Heart left ventricle (tissue), 16 donors: ENCODE results near the gene DLG1. TPM values are rescaled to one million over a fixed set of nuclear protein-coding genes. Genes with fewer than 3 reads are reported as not detected.
"Not testable (repeated sequence)": the region's sequence is repeated elsewhere in the genome, so short reads cannot be mapped to it uniquely, and the experiment has no call there.

Experiments used
- ATAC-seq, 4 donors: fragments of 200-7000 bp; cut with Tn5 transposase; one replicate each; pipeline ENCODE4 v1.9.1; 2020 to 2022; ENCODE audit warnings: moderate library complexity in 4 of 4, mild to moderate bottlenecking in 3 of 4, moderate number of reproducible peaks in 1 of 4
- DNase-seq, 5 donors: peaks; one replicate each; pipeline ENCODE4 v3.0.0-alpha.2; 2020
- H3K27ac ChIP-seq, 12 donors: fragments of 200-600 bp; sonication (generic) in 4 of 12; one replicate each; pipeline versions ENCODE4 v1.5.0 to v1.8.0; 2016 to 2022; ENCODE audit warnings: mild to moderate bottlenecking in 2 of 12
- H3K27me3 ChIP-seq, 9 donors: fragments of 200-600 bp; sonication (generic) in 2 of 9; one replicate each; pipeline versions ENCODE4 v1.5.1 to v1.8.0; 2016 to 2022; ENCODE audit warnings: mild to moderate bottlenecking in 3 of 9
- H3K36me3 ChIP-seq, 9 donors: fragments of 200-600 bp; sonication (generic) in 2 of 9; one replicate each; pipeline versions ENCODE4 v1.5.0 to v1.8.0; 2018 to 2022; ENCODE audit warnings: mild to moderate bottlenecking in 2 of 9
- H3K4me1 ChIP-seq, 12 donors: fragments of 200-600 bp; sonication (generic) in 4 of 12; one replicate each; pipeline versions ENCODE4 v1.5.0 to v1.8.0; 2016 to 2022; ENCODE audit warnings: mild to moderate bottlenecking in 3 of 12
- H3K4me3 ChIP-seq, 12 donors: fragments of 200-600 bp; sonication (generic) in 4 of 12; one replicate each; pipeline versions ENCODE4 v1.5.0 to v1.8.0; 2017 to 2022; ENCODE audit warnings: mild to moderate bottlenecking in 9 of 12, moderate library complexity in 4 of 12
- H3K9me3 ChIP-seq, 12 donors: fragments of 200-600 bp; sonication (generic) in 4 of 12; one replicate each; pipeline versions ENCODE4 v1.5.0 to v1.8.0; 2016 to 2022; ENCODE audit warnings: mild to moderate bottlenecking in 1 of 12
- CTCF ChIP-seq, 12 donors: fragments of 200-600 bp; sonication (generic) in 4 of 12; IDR thresholded peaks; one replicate each; pipeline versions ENCODE4 v1.5.0 to v1.8.0; 2018 to 2022; ENCODE audit warnings: antibody characterized with exemption in 12 of 12, mild to moderate bottlenecking in 5 of 12
- POLR2A ChIP-seq, 2 donors: fragments of 450-650 bp; IDR thresholded peaks; one replicate each; pipeline ENCODE4 v1.6.1; 2017; ENCODE audit warnings: antibody characterized with exemption in 2 of 2, mild to moderate bottlenecking in 2 of 2, moderate library complexity in 2 of 2
- WGBS, 4 donors: extraction: QIAGEN DNeasy Blood & Tissue Kit in 2 of 4; methylation state at CpG; one replicate each; pipeline versions ENCODE4 v1.1.5 to v1.1.7; 2013 to 2018; 5-methylcytosine and 5-hydroxymethylcytosine counted together
- intact Hi-C, 10 donors: fragments of 100-400 bp; cut with DNase I; formaldehyde crosslinking; loops; one replicate each; pipeline versions ENCODE4 v1.11.1 to v1.14.2; 2022
- polyA plus RNA-seq, 2 donors: library from polyadenylated mRNA; stranded (reverse); fragments of 200-250 nt; gene quantifications; one replicate each; pipeline ENCODE4 v1.2.3, GENCODE V29; 2013
- total RNA-seq, 9 donors: library from RNA; depleted of rRNA in 2 of 9; stranded (reverse); fragments of >200 nt in 2 of 9; fragmentation: NEBNext Ultra II Directional in 3 of 9; extraction: Animal tissue kit (Norgen Biotek cat#: 25700) in 3 of 9; gene quantifications; one replicate each; pipeline versions ENCODE4 v1.1.0 to v1.2.4, GENCODE V29; 2016 to 2023
- donor health status: ischemic (EF 13 %, LVEDD 7.1; RV severe dilation, severe dysfunction).
- donor health status: healthy with polysubstance abuse.
- donor health status: DM: no; HTN: yes; CAD: no.
- donor health status: DM: no; HTN: no; CAD: no.
- donor health status: ischemic (EF 25% LVEDD 6.9; RV normal size, moderate dysfunction).
- donor health status: ischemic (EF 25% LVEDD 5.7; RV mildly dilated, moderate dysfunction).
- donor health status: healthy.
- donor health status: DM: yes; HTN: yes; CAD: no.
- donor health status: ischemic (EF 35%, LVEDD 5.7; RV mildly dilated, moderate dysfunction).
- donor health status: nonischemic (EF 11% LVEDD 7.7; RV severe dilation, severe dysfunction).
- donor health status: DM: yes; HTN: yes; CAD: no.
- donor health status: PGD.
- donor health status: ischemic (EF 29% LVEDD 5.4; RV normal size, mild dysfunction).
- donor health status: nonischemic (EF 23%, LVEDD 6.1; RV moderate dilation, normal function).

Gene DLG1
- total and polyA plus RNA-seq, 11 donors, result 17.4 to 151 (median 63.6) TPM

GRCh38 chr3:197281849-197282248 lies 16.6 kb downstream of the DLG1 start:
- H3K4me3 ChIP-seq, result no peak overlapping the region
- no peaks in the 10 kb centered on the region for H3K27me3 ChIP-seq
- H3K9me3 ChIP-seq, result no peaks in the 10 kb centered on the region
- WGBS, 4 donors, result 95 to 100% (median 99%) methylated on average over 1 of the region's 1 CpG
- peaks cover 0 to 8% (median 0%) of the 10 kb centered on the region in 12 donors for H3K4me1 ChIP-seq
- ATAC-seq (no peak), DNase-seq (no peak)
- no peak for TF ChIP-seq CTCF (IDR thresholded peaks at IDR 0.05)
- no peak for TF ChIP-seq POLR2A (IDR thresholded peaks at IDR 0.05)
- intact Hi-C loops, result no loop called here
- H3K27ac ChIP-seq, result no peak overlapping the region
- H3K36me3 ChIP-seq, result peaks cover 0 to 68% (median 48%) of the 10 kb centered on the region in 9 donors

- Histone ChIP-seq H3K9me3 (no peaks in the 10 kb centered on the region), H3K36me3 (peaks cover 0 to 67% (median 44%) of the 10 kb centered on the region in 9 donors), H3K27ac (no peak overlapping the region), H3K27me3 (no peaks in the 10 kb centered on the region), H3K4me3 (no peak overlapping the region), H3K4me1 (peaks cover 0 to 8% (median 0%) of the 10 kb centered on the region in 12 donors)
- TF ChIP-seq POLR2A (IDR thresholded peaks at IDR 0.05), result no peak
- no peak for TF ChIP-seq CTCF (IDR thresholded peaks at IDR 0.05)
- ATAC-seq (no peak), DNase-seq (no peak)
- intact Hi-C loops, result no loop called here
Measured at GRCh38 chr3:197280156-197280555, 18.3 kb downstream of the DLG1 start.

GRCh38 chr3:197278933-197279332 lies 19.5 kb downstream of the DLG1 start:
- TF ChIP-seq CTCF (IDR thresholded peaks at IDR 0.05) (no peak), POLR2A (IDR thresholded peaks at IDR 0.05) (no peak)
- H3K9me3 ChIP-seq, result peaks cover 0 to 2% (median 0%) of the 10 kb centered on the region in 12 donors
- DNase-seq (no peak), ATAC-seq (no peak)
- no peak overlapping the region for H3K27ac ChIP-seq
- H3K4me3 ChIP-seq, result no peak overlapping the region
- intact Hi-C loops, result no loop called here
- peaks cover 0 to 8% (median 0%) of the 10 kb centered on the region in 12 donors for H3K4me1 ChIP-seq
- H3K27me3 ChIP-seq, result no peaks in the 10 kb centered on the region
- peaks cover 0 to 66% (median 40%) of the 10 kb centered on the region in 9 donors for H3K36me3 ChIP-seq

- DNase-seq, H3K4me3 ChIP-seq, ATAC-seq, H3K27me3 ChIP-seq, H3K27ac ChIP-seq, H3K4me1 ChIP-seq, H3K9me3 ChIP-seq, intact Hi-C loops: not testable (repeated sequence)
- peak in 2 of 12 donors; percentile 12 to 16 for TF ChIP-seq CTCF (IDR thresholded peaks at IDR 0.05)
- peaks cover 0 to 47% (median 26%) of the 10 kb centered on the region in 9 donors for H3K36me3 ChIP-seq
- 97 to 98% (median 97%) methylated on average over 8 of the region's 8 CpGs for WGBS, 4 donors
Measured at GRCh38 chr3:197276808-197277207, 21.6 kb downstream of the DLG1 start.
